Retinal pigment epithelial cell (primary cell): ENCODE data around the gene RHOC.

Experiments used
- DNase-seq: peaks from one replicate; pipeline ENCODE4 v3.0.0-alpha.2; 2010; ENCODE audit warnings: low read depth
- H3K4me3 ChIP-seq: 2 replicates; pipeline ENCODE4 v1.5.1; 2011; ENCODE audit warnings: mild to moderate bottlenecking, low read length, control low read depth, moderate library complexity
- TF ChIP-seq, protein P1 (sequence below): conservative IDR thresholded peaks from 2 replicates; pipeline ENCODE4 v1.5.1; 2011; ENCODE audit warnings: low read depth, low read length, control low read depth, inconsistent platforms

Gene RHOC

DNA sequence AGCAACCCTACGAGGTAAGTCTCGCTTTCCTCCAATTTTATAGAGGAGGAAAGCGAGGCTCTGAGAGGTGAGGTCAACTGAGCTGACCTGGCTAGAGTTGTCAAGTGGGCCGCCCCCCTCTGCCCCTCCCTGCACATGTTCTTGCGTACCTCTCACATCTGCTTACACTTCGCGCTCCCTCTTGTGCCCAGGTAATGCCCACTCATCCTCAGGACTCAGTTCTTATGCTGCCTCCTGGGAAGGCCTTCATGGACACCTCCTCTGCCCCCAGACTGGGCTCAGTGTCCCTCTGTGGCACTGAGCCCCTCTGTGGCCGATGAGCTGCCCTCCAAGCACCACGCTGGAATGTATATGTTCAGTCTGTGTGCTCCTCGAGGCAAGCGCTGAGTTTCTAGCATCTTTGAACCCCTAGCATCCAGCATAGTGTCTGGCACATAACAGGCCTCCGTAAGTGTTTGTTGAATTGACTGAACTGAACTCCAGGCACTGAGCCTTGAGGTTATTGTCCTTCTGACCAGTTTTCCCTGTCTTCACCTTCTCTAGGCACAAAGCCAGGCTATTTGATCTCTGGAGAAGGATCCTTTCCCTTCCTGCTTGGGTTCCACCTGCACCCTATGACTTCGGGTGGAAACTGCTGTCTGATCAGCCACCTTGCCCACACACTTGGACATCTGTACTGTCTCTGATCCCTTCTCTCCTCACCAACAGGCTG, 19.0 kb downstream of the RHOC start:
- DNase-seq = no peak
- TF ChIP-seq, protein P1, sequence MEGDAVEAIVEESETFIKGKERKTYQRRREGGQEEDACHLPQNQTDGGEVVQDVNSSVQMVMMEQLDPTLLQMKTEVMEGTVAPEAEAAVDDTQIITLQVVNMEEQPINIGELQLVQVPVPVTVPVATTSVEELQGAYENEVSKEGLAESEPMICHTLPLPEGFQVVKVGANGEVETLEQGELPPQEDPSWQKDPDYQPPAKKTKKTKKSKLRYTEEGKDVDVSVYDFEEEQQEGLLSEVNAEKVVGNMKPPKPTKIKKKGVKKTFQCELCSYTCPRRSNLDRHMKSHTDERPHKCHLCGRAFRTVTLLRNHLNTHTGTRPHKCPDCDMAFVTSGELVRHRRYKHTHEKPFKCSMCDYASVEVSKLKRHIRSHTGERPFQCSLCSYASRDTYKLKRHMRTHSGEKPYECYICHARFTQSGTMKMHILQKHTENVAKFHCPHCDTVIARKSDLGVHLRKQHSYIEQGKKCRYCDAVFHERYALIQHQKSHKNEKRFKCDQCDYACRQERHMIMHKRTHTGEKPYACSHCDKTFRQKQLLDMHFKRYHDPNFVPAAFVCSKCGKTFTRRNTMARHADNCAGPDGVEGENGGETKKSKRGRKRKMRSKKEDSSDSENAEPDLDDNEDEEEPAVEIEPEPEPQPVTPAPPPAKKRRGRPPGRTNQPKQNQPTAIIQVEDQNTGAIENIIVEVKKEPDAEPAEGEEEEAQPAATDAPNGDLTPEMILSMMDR = no peak
- H3K4me3 ChIP-seq = no peak overlapping the region

DNA sequence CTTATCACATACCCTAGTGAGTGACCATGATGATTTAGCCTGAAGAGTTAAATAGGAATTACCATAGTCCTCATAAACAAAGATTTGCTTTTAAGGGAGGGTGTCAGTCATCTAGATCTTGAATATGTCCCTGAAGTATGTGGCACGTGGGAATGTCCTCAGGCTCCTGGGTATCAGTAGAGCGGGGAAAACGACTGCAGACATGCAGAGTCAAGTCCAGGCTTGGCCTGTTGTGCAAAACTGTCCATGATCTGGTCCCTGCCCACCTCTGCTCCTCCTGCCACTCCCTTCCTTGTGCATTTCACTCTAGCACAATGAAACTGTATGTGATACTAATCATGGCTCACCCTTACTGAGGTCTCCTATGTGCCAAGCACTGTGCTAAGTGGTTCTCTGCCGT, 19.6 kb downstream of the RHOC start:
- DNase-seq = no peak
- TF ChIP-seq, protein P1 = no peak
- H3K4me3 ChIP-seq = no peak overlapping the region

DNA sequence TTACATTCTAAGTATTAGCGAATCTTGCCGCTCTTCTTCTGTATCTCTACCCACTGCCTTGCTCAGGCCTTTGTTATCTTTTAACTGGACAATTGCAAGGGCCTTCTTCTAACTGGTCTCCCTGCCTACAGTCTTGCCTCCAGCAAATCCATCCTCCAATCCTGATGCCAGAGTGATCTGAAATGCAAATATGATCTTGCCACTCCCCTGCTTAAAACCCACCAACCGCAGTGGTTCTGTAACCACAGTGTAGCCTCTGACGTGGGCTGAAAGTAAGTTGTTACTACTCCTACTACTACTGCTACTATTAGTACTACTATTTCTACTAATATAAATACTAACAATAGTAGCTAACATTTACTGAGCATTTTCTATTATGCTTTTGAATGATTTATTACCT, 20.1 kb downstream of the RHOC start:
- TF ChIP-seq, protein P1 = no peak
- no peak for DNase-seq
- H3K4me3 ChIP-seq = no peak overlapping the region

DNA sequence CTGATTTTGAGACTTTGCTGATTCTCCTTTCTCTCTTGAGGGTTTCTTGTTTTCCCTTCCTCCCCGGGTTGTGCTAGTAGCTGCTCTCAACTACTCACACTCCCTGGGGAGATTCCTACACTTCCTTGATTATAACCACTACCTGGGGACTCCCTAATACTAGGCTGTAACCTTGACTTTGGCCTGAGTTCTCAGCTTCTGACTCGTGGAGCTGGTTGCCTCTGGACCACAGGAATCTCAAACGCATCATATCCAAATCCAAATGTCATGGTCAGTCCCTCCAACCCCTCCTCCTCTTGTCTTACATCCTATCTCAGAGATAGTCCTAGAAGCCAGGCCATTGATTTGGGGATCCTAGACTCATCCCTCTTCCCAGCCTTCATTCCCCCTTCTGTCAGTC, 20.5 kb downstream of the RHOC start:
- DNase-seq = no peak
- TF ChIP-seq, protein P1 = no peak
- H3K4me3 ChIP-seq = no peak overlapping the region

DNA sequence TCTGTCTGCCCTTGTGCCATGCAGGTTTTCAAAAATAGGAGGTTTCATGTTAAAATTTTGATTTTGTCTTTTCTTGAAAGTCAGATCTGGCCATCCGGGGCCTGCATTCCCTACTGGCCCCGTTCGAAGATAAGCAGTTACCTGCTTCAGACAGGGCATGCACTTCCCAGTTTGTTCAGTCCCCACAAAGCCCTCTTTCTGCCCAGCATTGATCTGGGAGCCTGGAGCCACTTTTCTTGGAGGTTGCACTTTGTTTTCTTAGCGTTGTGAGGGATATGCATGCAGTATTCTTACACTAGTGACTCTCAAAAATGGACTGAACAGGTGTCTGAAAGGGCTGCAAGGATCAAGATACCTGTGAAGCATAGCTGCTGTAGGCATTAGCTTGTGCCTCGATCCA, 21.0 kb downstream of the RHOC start:
- TF ChIP-seq, protein P1 = no peak
- H3K4me3 ChIP-seq = no peak overlapping the region
- no peak for DNase-seq

DNA sequence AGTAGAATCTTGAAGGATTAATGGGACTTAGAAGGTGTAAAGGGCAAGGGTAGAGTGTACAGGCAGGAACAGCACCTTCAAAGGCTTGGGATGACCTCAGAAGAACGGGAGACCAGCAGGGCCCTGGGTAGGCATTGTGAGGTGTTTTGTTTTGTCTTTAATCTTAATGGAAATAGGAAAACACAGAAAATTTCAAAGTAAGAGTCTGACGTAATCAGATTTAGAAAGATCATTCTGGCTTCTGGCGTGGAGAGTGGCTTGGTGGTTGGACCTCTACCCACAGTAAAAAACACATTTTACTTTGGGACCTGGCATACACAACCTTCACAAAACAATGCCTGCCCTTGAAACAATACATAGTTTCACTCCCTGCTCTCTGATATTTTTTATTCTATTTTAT, 28.3 kb downstream of the RHOC start:
- no peak for DNase-seq
- H3K4me3 ChIP-seq = no peak overlapping the region
- TF ChIP-seq, protein P1 = no peak

DNA sequence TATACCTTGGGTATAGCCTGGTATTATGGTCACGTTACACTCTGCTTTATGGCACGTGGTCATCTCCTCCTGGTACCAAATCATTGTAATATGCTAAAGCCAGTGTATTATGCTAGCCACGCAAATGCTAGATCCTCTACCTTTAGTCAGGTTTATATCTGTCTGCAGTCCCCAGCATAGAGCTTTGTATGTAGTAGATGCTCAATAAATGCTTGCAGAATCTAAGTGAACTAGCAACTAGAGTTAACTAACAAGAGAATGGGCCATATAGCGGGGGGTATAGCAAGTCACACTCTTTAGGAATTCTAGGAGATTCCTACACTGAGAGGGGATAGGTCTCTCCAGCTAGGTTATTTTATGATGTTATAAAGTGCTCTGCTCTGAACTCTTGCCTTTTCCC, 29.4 kb downstream of the RHOC start:
- DNase-seq = no peak
- H3K4me3 ChIP-seq = no peak overlapping the region
- TF ChIP-seq, protein P1 = no peak
